CD4-positive, alpha-beta T cell treated with Interleukin-4 for 1 hour (primary cell): ENCODE measurements around the gene PHYHD1.
A peak's percentile ranks its signal among the peaks of the same experiment; 100 is the strongest.
"Not testable (repeated sequence)": the region's sequence is repeated elsewhere in the genome, so short reads cannot be mapped to it uniquely, and the experiment has no call there.

Experiments used
- DNase-seq, 2 donors: peaks; one replicate each; pipeline ENCODE4 v3.0.0-alpha.2; 2020 to 2022

PHYHD1 gene

GRCh38 chr9:128927731-128928411, 7.1 kb downstream of the PHYHD1 start:
- peak; percentile 51 to 65 for DNase-seq

GRCh38 chr9:128928624-128929023, 7.8 kb downstream of the PHYHD1 start:
- DNase-seq: no peak

- DNase-seq: no peak
These were observed 8.8 kb downstream of the PHYHD1 start for GRCh38 chr9:128929560-128929959.

- no peak for DNase-seq
These were observed 12.9 kb downstream of the PHYHD1 start for GRCh38 chr9:128933731-128934130.

GRCh38 chr9:128936171-128936865, 15.5 kb downstream of the PHYHD1 start:
- DNase-seq: no peak

GRCh38 chr9:128937310-128938165, 16.8 kb downstream of the PHYHD1 start:
- DNase-seq: no peak

- no peak for DNase-seq
These were observed 19.6 kb downstream of the PHYHD1 start for GRCh38 chr9:128940271-128940921.

- DNase-seq: no peak
These were observed 20.4 kb downstream of the PHYHD1 start for GRCh38 chr9:128940946-128941755.

GRCh38 chr9:128943832-128944620, 23.2 kb downstream of the PHYHD1 start:
- no peak for DNase-seq

GRCh38 chr9:128944966-128945365, 24.2 kb downstream of the PHYHD1 start:
- DNase-seq: not testable (repeated sequence)

GRCh38 chr9:128945798-128946501, 25.2 kb downstream of the PHYHD1 start:
- DNase-seq: no peak

- DNase-seq: no peak
These were observed 25.9 kb downstream of the PHYHD1 start for GRCh38 chr9:128946571-128947276.

- no peak for DNase-seq
These were observed 26.4 kb downstream of the PHYHD1 start for GRCh38 chr9:128947277-128947526.

GRCh38 chr9:128947527-128948301, 26.9 kb downstream of the PHYHD1 start, which contains the start of the genes DOLK and NUP188:
Gene DOLK (minus strand): TSS chr9:128947603. CDS start chr9:128947303, 300 bp downstream.
Gene NUP188 (plus strand): TSS chr9:128947699. CDS start chr9:128947720, 21 bp downstream.
- peak; percentile 95 to 97 for DNase-seq

GRCh38 chr9:128961403-128961802, 40.6 kb downstream of the PHYHD1 start:
- not testable (repeated sequence) for DNase-seq

GRCh38 chr9:128969491-128969890, 48.7 kb downstream of the PHYHD1 start:
- DNase-seq: no peak

- DNase-seq: no peak
These were observed 52.2 kb downstream of the PHYHD1 start for GRCh38 chr9:128972956-128973355.

GRCh38 chr9:128979111-128979510, 58.3 kb downstream of the PHYHD1 start:
- no peak for DNase-seq

- no peak for DNase-seq
These were observed 62.8 kb downstream of the PHYHD1 start for GRCh38 chr9:128983536-128983935.
